ENCODE data around the gene CCNL2. TPM values are rescaled to one million over a fixed set of nuclear protein-coding genes. Genes with fewer than 3 reads are reported as not detected.

The CCNL2 gene
- total and polyA plus RNA-seq, 2 of the 13 experiments (the other 11 are each of a cell fraction or from before 2014, with no cell fraction given), result 105 to 340 TPM

DNA sequence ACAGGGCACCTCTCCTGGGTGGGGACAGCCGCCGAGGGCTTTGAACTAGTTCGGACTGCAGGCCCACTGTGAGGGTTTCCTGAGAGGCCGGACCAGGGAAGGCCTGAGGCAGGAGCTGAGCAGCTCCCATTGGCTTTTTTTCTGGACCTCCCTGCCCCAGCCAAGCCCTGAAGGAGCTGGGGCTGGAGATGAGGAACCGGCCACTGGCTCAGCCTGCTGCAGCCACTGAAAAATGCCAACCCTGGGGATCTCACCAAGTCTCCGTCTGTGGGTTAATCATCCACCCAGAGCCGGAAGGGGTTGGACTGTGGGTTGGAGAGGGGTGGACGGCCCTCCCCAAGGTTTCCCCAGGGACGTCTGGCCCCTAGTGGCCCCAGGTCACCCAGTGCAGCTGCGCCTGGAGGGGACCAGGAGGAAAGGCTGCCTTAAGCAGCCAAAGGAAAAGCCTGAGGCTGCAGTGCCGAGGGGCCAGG is 38.8 kb upstream of the CCNL2 start (continued):
- TF ChIP-seq REPIN1 (CRISPR knock-in tag; IDR thresholded peaks at IDR 0.05; ENCODE audit: borderline replicate concordance, low read depth) (no peak), ZNF562 (CRISPR knock-in tag; IDR thresholded peaks at IDR 0.05; ENCODE audit: borderline replicate concordance) (no peak), KDM5B (CRISPR knock-in tag; IDR thresholded peaks at IDR 0.05; ENCODE audit: borderline replicate concordance) (0 out of 2 replicates have a peak, but pooled peaks have one; percentile 53), NFIB (CRISPR knock-in tag; IDR thresholded peaks at IDR 0.05; ENCODE audit: borderline replicate concordance) (no peak), ZNF12 (CRISPR knock-in tag; IDR thresholded peaks at IDR 0.05) (no peak), ZNF616 (CRISPR knock-in tag; IDR thresholded peaks at IDR 0.05; ENCODE audit: low read depth) (no peak), ZNF30 (CRISPR knock-in tag; IDR thresholded peaks at IDR 0.05) (no peak), NFKBIZ (CRISPR knock-in tag; IDR thresholded peaks at IDR 0.05) (no peak), ZNF788 (CRISPR knock-in tag; IDR thresholded peaks at IDR 0.05; ENCODE audit: borderline replicate concordance) (peak; percentile 65; the same call in 1 of the 2 replicates)
- TF ChIP-seq, protein P1, sequence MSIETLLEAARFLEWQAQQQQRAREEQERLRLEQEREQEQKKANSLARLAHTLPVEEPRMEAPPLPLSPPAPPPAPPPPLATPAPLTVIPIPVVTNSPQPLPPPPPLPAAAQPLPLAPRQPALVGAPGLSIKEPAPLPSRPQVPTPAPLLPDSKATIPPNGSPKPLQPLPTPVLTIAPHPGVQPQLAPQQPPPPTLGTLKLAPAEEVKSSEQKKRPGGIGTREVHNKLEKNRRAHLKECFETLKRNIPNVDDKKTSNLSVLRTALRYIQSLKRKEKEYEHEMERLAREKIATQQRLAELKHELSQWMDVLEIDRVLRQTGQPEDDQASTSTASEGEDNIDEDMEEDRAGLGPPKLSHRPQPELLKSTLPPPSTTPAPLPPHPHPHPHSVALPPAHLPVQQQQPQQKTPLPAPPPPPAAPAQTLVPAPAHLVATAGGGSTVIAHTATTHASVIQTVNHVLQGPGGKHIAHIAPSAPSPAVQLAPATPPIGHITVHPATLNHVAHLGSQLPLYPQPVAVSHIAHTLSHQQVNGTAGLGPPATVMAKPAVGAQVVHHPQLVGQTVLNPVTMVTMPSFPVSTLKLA (IDR thresholded peaks at IDR 0.05), result no peak
- TF ChIP-seq, protein P2, sequence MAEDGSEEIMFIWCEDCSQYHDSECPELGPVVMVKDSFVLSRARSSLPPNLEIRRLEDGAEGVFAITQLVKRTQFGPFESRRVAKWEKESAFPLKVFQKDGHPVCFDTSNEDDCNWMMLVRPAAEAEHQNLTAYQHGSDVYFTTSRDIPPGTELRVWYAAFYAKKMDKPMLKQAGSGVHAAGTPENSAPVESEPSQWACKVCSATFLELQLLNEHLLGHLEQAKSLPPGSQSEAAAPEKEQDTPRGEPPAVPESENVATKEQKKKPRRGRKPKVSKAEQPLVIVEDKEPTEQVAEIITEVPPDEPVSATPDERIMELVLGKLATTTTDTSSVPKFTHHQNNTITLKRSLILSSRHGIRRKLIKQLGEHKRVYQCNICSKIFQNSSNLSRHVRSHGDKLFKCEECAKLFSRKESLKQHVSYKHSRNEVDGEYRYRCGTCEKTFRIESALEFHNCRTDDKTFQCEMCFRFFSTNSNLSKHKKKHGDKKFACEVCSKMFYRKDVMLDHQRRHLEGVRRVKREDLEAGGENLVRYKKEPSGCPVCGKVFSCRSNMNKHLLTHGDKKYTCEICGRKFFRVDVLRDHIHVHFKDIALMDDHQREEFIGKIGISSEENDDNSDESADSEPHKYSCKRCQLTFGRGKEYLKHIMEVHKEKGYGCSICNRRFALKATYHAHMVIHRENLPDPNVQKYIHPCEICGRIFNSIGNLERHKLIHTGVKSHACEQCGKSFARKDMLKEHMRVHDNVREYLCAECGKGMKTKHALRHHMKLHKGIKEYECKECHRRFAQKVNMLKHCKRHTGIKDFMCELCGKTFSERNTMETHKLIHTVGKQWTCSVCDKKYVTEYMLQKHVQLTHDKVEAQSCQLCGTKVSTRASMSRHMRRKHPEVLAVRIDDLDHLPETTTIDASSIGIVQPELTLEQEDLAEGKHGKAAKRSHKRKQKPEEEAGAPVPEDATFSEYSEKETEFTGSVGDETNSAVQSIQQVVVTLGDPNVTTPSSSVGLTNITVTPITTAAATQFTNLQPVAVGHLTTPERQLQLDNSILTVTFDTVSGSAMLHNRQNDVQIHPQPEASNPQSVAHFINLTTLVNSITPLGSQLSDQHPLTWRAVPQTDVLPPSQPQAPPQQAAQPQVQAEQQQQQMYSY (CRISPR knock-in tag; IDR thresholded peaks at IDR 0.05), result no peak
- TF ChIP-seq, protein P3, sequence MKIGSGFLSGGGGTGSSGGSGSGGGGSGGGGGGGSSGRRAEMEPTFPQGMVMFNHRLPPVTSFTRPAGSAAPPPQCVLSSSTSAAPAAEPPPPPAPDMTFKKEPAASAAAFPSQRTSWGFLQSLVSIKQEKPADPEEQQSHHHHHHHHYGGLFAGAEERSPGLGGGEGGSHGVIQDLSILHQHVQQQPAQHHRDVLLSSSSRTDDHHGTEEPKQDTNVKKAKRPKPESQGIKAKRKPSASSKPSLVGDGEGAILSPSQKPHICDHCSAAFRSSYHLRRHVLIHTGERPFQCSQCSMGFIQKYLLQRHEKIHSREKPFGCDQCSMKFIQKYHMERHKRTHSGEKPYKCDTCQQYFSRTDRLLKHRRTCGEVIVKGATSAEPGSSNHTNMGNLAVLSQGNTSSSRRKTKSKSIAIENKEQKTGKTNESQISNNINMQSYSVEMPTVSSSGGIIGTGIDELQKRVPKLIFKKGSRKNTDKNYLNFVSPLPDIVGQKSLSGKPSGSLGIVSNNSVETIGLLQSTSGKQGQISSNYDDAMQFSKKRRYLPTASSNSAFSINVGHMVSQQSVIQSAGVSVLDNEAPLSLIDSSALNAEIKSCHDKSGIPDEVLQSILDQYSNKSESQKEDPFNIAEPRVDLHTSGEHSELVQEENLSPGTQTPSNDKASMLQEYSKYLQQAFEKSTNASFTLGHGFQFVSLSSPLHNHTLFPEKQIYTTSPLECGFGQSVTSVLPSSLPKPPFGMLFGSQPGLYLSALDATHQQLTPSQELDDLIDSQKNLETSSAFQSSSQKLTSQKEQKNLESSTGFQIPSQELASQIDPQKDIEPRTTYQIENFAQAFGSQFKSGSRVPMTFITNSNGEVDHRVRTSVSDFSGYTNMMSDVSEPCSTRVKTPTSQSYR (CRISPR knock-in tag; IDR thresholded peaks at IDR 0.05; ENCODE audit: borderline replicate concordance), result no peak
- TF ChIP-seq, protein P4, sequence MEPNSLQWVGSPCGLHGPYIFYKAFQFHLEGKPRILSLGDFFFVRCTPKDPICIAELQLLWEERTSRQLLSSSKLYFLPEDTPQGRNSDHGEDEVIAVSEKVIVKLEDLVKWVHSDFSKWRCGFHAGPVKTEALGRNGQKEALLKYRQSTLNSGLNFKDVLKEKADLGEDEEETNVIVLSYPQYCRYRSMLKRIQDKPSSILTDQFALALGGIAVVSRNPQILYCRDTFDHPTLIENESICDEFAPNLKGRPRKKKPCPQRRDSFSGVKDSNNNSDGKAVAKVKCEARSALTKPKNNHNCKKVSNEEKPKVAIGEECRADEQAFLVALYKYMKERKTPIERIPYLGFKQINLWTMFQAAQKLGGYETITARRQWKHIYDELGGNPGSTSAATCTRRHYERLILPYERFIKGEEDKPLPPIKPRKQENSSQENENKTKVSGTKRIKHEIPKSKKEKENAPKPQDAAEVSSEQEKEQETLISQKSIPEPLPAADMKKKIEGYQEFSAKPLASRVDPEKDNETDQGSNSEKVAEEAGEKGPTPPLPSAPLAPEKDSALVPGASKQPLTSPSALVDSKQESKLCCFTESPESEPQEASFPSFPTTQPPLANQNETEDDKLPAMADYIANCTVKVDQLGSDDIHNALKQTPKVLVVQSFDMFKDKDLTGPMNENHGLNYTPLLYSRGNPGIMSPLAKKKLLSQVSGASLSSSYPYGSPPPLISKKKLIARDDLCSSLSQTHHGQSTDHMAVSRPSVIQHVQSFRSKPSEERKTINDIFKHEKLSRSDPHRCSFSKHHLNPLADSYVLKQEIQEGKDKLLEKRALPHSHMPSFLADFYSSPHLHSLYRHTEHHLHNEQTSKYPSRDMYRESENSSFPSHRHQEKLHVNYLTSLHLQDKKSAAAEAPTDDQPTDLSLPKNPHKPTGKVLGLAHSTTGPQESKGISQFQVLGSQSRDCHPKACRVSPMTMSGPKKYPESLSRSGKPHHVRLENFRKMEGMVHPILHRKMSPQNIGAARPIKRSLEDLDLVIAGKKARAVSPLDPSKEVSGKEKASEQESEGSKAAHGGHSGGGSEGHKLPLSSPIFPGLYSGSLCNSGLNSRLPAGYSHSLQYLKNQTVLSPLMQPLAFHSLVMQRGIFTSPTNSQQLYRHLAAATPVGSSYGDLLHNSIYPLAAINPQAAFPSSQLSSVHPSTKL (CRISPR knock-in tag; IDR thresholded peaks at IDR 0.05), result peak; percentile 57
- TF ChIP-seq, protein P5, sequence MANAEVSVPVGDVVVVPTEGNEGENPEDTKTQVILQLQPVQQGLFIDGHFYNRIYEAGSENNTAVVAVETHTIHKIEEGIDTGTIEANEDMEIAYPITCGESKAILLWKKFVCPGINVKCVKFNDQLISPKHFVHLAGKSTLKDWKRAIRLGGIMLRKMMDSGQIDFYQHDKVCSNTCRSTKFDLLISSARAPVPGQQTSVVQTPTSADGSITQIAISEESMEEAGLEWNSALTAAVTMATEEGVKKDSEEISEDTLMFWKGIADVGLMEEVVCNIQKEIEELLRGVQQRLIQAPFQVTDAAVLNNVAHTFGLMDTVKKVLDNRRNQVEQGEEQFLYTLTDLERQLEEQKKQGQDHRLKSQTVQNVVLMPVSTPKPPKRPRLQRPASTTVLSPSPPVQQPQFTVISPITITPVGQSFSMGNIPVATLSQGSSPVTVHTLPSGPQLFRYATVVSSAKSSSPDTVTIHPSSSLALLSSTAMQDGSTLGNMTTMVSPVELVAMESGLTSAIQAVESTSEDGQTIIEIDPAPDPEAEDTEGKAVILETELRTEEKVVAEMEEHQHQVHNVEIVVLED (CRISPR knock-in tag; IDR thresholded peaks at IDR 0.05; ENCODE audit: borderline replicate concordance), result no peak; the same call in 1 of the 2 replicates
